ENCODE data around the gene ACVR2A. TPM values are rescaled to one million over a fixed set of nuclear protein-coding genes. Genes with fewer than 3 reads are reported as not detected.

ACVR2A gene
- total and polyA plus RNA-seq, 2 donors (not counting 1 experiment from before 2014, with no cell fraction given) = 0.91 to 2.0 TPM

DNA sequence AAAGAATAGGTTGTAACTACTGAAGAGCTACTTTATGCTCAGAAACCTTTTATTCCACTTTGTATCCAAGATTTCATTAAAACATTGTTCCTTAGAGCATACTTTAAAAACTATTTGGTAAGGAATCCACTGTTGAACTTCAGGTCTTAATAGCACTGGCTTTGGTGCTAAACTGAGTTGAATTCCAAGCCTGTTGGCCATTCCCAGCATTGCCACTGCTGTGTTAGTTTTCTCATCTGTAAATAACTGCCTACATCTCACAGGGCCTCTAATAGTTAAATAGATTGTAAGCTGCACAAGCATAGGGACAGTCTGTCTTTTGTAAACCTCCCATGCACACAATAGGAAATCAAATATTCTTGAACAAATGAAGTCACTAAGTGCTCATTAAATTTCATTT lies 89.1 kb downstream of the ACVR2A start:
- Histone ChIP-seq H3K4me1 (ENCODE audit: control insufficient read depth in 2 of 2, insufficient read depth in 2 of 2, low read length in 2 of 2) (no peaks in the 10 kb centered on the region), H3K9me3 (ENCODE audit: control extremely low read depth in 1 of 3, control insufficient read depth in 2 of 3, insufficient read depth in 1 of 3, low read length in 2 of 3) (no peaks in the 10 kb centered on the region), H3K27ac (ENCODE audit: low read length in 2 of 2) (no peak overlapping the region), H3K27me3 (replicated peaks in 1 of 4; ENCODE audit: control extremely low read depth in 1 of 4, control insufficient read depth in 3 of 4, insufficient read depth in 4 of 4, low read length in 3 of 4) (no peaks in the 10 kb centered on the region), H3K4me3 (ENCODE audit: control extremely low read depth in 1 of 5, extremely low read depth in 1 of 5, insufficient read depth in 1 of 5, low read depth in 2 of 5, low read length in 4 of 5) (no peak overlapping the region), H3K79me2 (ENCODE audit: control insufficient read depth, insufficient read depth, low read length) (no peaks in the 10 kb centered on the region), H4K20me1 (ENCODE audit: control insufficient read depth, insufficient read depth, low read length, poor library complexity, severe bottlenecking) (no peaks in the 10 kb centered on the region), H2AFZ (ENCODE audit: insufficient read depth, low read depth, low read length, poor library complexity, severe bottlenecking) (no peak overlapping the region), H3K9ac (ENCODE audit: low read length) (no peak overlapping the region), H3K4me2 (replicated peaks; ENCODE audit: low read depth, low read length, poor library complexity, severe bottlenecking) (no peak overlapping the region), H3K36me3 (replicated peaks in 1 of 2; ENCODE audit: control extremely low read depth in 1 of 2, control insufficient read depth in 1 of 2, extremely low read depth in 1 of 2, insufficient read depth in 2 of 2, low read length in 1 of 2) (peaks cover 3 to 45% of the 10 kb centered on the region in 2 experiments)
- TF ChIP-seq CTCF (IDR thresholded peaks at IDR 0.05) (no peak), EZH2 (IDR thresholded peaks at IDR 0.05; ENCODE audit: borderline replicate concordance, insufficient read depth, low read depth, low read length, poor library complexity, severe bottlenecking) (no peak)
- Mint-ChIP-seq H3K27ac (no peak overlapping the region), H3K9me3 (ENCODE audit: insufficient read depth) (no peaks in the 10 kb centered on the region), H3K4me3 (no peak overlapping the region), H3K27me3 (no peaks in the 10 kb centered on the region), H3K4me1 (no peaks in the 10 kb centered on the region)
- intact Hi-C loops (cut with micrococcal nuclease) = no loop called here
- POLR2A ChIA-PET = no interaction called here
- CTCF ChIA-PET = no interaction called here
- no peak for ATAC-seq (ENCODE audit: low read depth)
- no peak for DNase-seq

DNA sequence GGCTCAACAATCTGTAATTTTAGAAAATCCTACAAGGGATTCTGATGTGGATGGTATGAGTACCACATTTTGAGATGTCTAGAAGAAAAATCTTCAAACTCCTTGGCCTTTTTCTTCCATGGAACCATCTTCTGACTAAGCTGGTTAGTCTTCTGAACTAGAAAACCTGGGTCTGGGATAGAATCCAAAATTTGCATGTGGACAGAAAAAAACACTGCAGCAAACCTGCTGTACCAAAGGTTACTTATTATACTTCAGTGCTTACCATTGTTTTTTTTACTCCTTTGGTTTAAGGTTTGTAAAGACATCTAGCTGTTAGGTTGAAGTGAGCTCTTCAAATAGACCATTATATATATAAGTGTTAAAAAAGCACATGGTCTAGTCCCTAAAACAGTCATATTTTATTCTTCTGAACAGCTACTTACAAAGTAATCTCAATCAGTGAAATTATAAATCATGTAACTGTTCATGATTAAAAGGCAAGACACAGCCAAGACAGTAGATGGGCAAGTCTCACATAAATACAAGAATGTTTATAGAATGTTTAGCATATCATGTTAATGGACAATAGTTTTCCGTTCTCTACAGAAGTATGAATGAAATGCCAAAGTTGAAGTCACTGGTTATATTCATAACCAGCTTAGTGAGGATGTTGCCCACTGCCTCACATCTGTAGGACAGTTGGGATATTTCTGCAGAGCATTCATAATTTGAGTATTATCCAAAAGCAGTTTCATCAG lies 90.2 kb downstream of the ACVR2A start:
- H3K79me2 ChIP-seq (ENCODE audit: control insufficient read depth, insufficient read depth, low read length) = no peaks in the 10 kb centered on the region
- POLR2A ChIA-PET = no interaction called here
- Mint-ChIP-seq H3K9me3 (ENCODE audit: insufficient read depth) (no peaks in the 10 kb centered on the region), H3K4me1 (no peaks in the 10 kb centered on the region), H3K27me3 (no peaks in the 10 kb centered on the region), H3K27ac (no peak overlapping the region), H3K4me3 (no peak overlapping the region)
- H3K27ac ChIP-seq (ENCODE audit: low read length in 2 of 2) = no peak overlapping the region
- 100% methylated on average over 1 of the region's 1 CpG for WGBS (ENCODE audit: insufficient coverage)
- TF ChIP-seq CTCF (IDR thresholded peaks at IDR 0.05) (no peak), EZH2 (IDR thresholded peaks at IDR 0.05; ENCODE audit: borderline replicate concordance, insufficient read depth, low read depth, low read length, poor library complexity, severe bottlenecking) (no peak)
- H3K9ac ChIP-seq (ENCODE audit: low read length) = no peak overlapping the region
- no peaks in the 10 kb centered on the region for H3K27me3 ChIP-seq (replicated peaks in 1 of 4; ENCODE audit: control extremely low read depth in 1 of 4, control insufficient read depth in 3 of 4, insufficient read depth in 4 of 4, low read length in 3 of 4)
- no peaks in the 10 kb centered on the region for H4K20me1 ChIP-seq (ENCODE audit: control insufficient read depth, insufficient read depth, low read length, poor library complexity, severe bottlenecking)
- H2AFZ ChIP-seq (ENCODE audit: insufficient read depth, low read depth, low read length, poor library complexity, severe bottlenecking) = no peak overlapping the region
- no peaks in the 10 kb centered on the region for H3K4me1 ChIP-seq (ENCODE audit: control insufficient read depth in 2 of 2, insufficient read depth in 2 of 2, low read length in 2 of 2)
- intact Hi-C loops (cut with micrococcal nuclease) = loop anchor here (5.0 kb wide), 3 partner anchors 52 to 1627 kb away; no protein-coding TSS in a partner anchor
- no peak for ATAC-seq (ENCODE audit: low read depth)
- H3K9me3 ChIP-seq (ENCODE audit: control extremely low read depth in 1 of 3, control insufficient read depth in 2 of 3, insufficient read depth in 1 of 3, low read length in 2 of 3) = no peaks in the 10 kb centered on the region
- no peak overlapping the region for H3K4me2 ChIP-seq (replicated peaks; ENCODE audit: low read depth, low read length, poor library complexity, severe bottlenecking)
- DNase-seq = no peak
- H3K36me3 ChIP-seq (replicated peaks in 1 of 2; ENCODE audit: control extremely low read depth in 1 of 2, control insufficient read depth in 1 of 2, extremely low read depth in 1 of 2, insufficient read depth in 2 of 2, low read length in 1 of 2) = peaks cover 5 to 45% of the 10 kb centered on the region in 2 experiments
- no peak overlapping the region for H3K4me3 ChIP-seq (ENCODE audit: control extremely low read depth in 1 of 5, extremely low read depth in 1 of 5, insufficient read depth in 1 of 5, low read depth in 2 of 5, low read length in 4 of 5)
- CTCF ChIA-PET = interaction anchor here (0.7 to 4.5 kb wide), 6 partner anchors 13 to 1626 kb away, joined by 3 to 70 read pairs (median 3); no protein-coding TSS in a partner anchor
